Osteoblast (primary cell): ENCODE measurements around the gene WHRN. TPM values are rescaled to one million over a fixed set of nuclear protein-coding genes. Genes with fewer than 3 reads are reported as not detected.

Experiments used
- DNase-seq: peaks from one replicate; pipeline ENCODE4 v3.0.0; 2011; ENCODE audit warnings: low spot score, mixed read lengths; ENCODE audit not compliant: insufficient read length; ENCODE audit errors: missing footprints
- H2AFZ ChIP-seq: 2 replicates; pipeline ENCODE4 v1.6.0; 2011; ENCODE audit warnings: mild to moderate bottlenecking, low read length
- H3K27ac ChIP-seq: 2 replicates; pipeline ENCODE4 v1.5.1; 2011; ENCODE audit warnings: mild to moderate bottlenecking, low read depth, low read length, moderate library complexity
- H3K27me3 ChIP-seq: 2 replicates; pipeline ENCODE4 v1.6.0; 2012; ENCODE audit warnings: mild to moderate bottlenecking, control low read depth, inconsistent platforms, low read length, moderate library complexity; ENCODE audit not compliant: insufficient read depth
- H3K36me3 ChIP-seq: 2 replicates; pipeline ENCODE4 v1.5.1; 2011; ENCODE audit warnings: mild to moderate bottlenecking, low read length, control low read depth, moderate library complexity; ENCODE audit not compliant: insufficient read depth
- H3K4me1 ChIP-seq: 2 replicates; pipeline ENCODE4 v1.5.1; 2011; ENCODE audit warnings: mild to moderate bottlenecking, low read length, control low read depth, moderate library complexity; ENCODE audit not compliant: insufficient read depth
- H3K4me2 ChIP-seq: 2 replicates; pipeline ENCODE4 v1.6.0; 2011; ENCODE audit warnings: mild to moderate bottlenecking, low read length; ENCODE audit not compliant: insufficient read depth
- H3K4me3 ChIP-seq: fragments of 200-600 bp; sonication (generic); 3 replicates; pipeline ENCODE4 v1.5.1; 2012; ENCODE audit warnings: mild to moderate bottlenecking, low read length, inconsistent platforms; ENCODE audit not compliant: insufficient read depth
- H3K79me2 ChIP-seq: 2 replicates; pipeline ENCODE4 v1.6.0; 2012; ENCODE audit warnings: mild to moderate bottlenecking, low read length, control low read depth, inconsistent platforms; ENCODE audit not compliant: insufficient read depth
- H3K9me3 ChIP-seq: 2 replicates; pipeline ENCODE4 v1.5.1; 2011; ENCODE audit warnings: low read depth, low read length, control low read depth
- H4K20me1 ChIP-seq: 2 replicates; pipeline ENCODE4 v1.6.0; 2012; ENCODE audit warnings: mild to moderate bottlenecking, low read length, control low read depth; ENCODE audit not compliant: insufficient read depth
- CTCF ChIP-seq: IDR thresholded peaks from 2 replicates; pipeline ENCODE4 v1.5.1; 2011; ENCODE audit warnings: mild to moderate bottlenecking, low read depth, low read length, moderate library complexity; ENCODE audit errors: extremely low read depth
- total RNA-seq: library from RNA; depleted of rRNA; stranded (reverse); fragments of >200 nt; gene quantifications from 2 replicates; pipeline ENCODE4 v1.2.3, GENCODE V29; 2012

The WHRN gene
- total RNA-seq, 1 donor, result 2.2 TPM

GRCh38 chr9:114424126-114424525, 81.1 kb downstream of the WHRN start:
- H4K20me1 ChIP-seq, result no peaks in the 10 kb centered on the region
- no peak for TF ChIP-seq CTCF
- H3K9me3 ChIP-seq, result no peaks in the 10 kb centered on the region
- H3K27ac ChIP-seq, result no peak overlapping the region
- DNase-seq, result peak; percentile 73
- no peaks in the 10 kb centered on the region for H3K79me2 ChIP-seq
- H3K36me3 ChIP-seq, result no peaks in the 10 kb centered on the region
- no peak overlapping the region for H3K4me3 ChIP-seq
- no peaks in the 10 kb centered on the region for H3K4me1 ChIP-seq
- no peak overlapping the region for H3K4me2 ChIP-seq
- H2AFZ ChIP-seq, result no peak overlapping the region
- H3K27me3 ChIP-seq, result no peaks in the 10 kb centered on the region

GRCh38 chr9:114423181-114423580, 82.1 kb downstream of the WHRN start:
- no peaks in the 10 kb centered on the region for H3K27me3 ChIP-seq

GRCh38 chr9:114421147-114421546, 84.1 kb downstream of the WHRN start:
- Histone ChIP-seq H3K4me3 (no peak overlapping the region), H4K20me1 (no peaks in the 10 kb centered on the region), H3K27ac (no peak overlapping the region), H3K4me1 (peaks cover 10% of the 10 kb centered on the region), H2AFZ (no peak overlapping the region), H3K36me3 (no peaks in the 10 kb centered on the region), H3K4me2 (no peak overlapping the region), H3K27me3 (no peaks in the 10 kb centered on the region), H3K9me3 (no peaks in the 10 kb centered on the region), H3K79me2 (no peaks in the 10 kb centered on the region)
- TF ChIP-seq CTCF, result no peak
- no peak for DNase-seq

More at GRCh38 chr9:114423181-114423580, 82.1 kb downstream of the WHRN start:
- Histone ChIP-seq H3K9me3 (no peaks in the 10 kb centered on the region), H3K36me3 (no peaks in the 10 kb centered on the region), H2AFZ (no peak overlapping the region), H3K79me2 (no peaks in the 10 kb centered on the region), H3K27ac (no peak overlapping the region), H3K4me2 (no peak overlapping the region), H3K4me3 (no peak overlapping the region), H4K20me1 (no peaks in the 10 kb centered on the region), H3K4me1 (no peaks in the 10 kb centered on the region)
- TF ChIP-seq CTCF, result no peak
- DNase-seq, result no peak

- H3K4me1 ChIP-seq, result peaks cover 10% of the 10 kb centered on the region
- H4K20me1 ChIP-seq, result no peaks in the 10 kb centered on the region
- no peak for DNase-seq
- no peak overlapping the region for H2AFZ ChIP-seq
- H3K36me3 ChIP-seq, result no peaks in the 10 kb centered on the region
- TF ChIP-seq CTCF, result no peak
- H3K79me2 ChIP-seq, result no peaks in the 10 kb centered on the region
- H3K27ac ChIP-seq, result no peak overlapping the region
- no peak overlapping the region for H3K4me3 ChIP-seq
- no peaks in the 10 kb centered on the region for H3K9me3 ChIP-seq
- no peak overlapping the region for H3K4me2 ChIP-seq
- H3K27me3 ChIP-seq, result no peaks in the 10 kb centered on the region
These were observed 85.5 kb downstream of the WHRN start for GRCh38 chr9:114419796-114420195.
